Liver (tissue), 9 donors: ENCODE results near the gene FBXL13. TPM values are rescaled to one million over a fixed set of nuclear protein-coding genes. Genes with fewer than 3 reads are reported as not detected.

Source experiments
- DNase-seq: peaks from one replicate; pipeline ENCODE4 v3.0.0-alpha.2; 2017; ENCODE audit warnings: low spot score
- H3K27ac ChIP-seq, 2 donors: one replicate each; pipeline ENCODE4 v1.7.0; 2013; ENCODE audit warnings: inconsistent platforms in 2 of 2, low read length in 2 of 2, control low read depth in 1 of 2, low read depth in 1 of 2, mild to moderate bottlenecking in 1 of 2
- H3K27me3 ChIP-seq, 4 donors: one replicate each; pipeline versions ENCODE4 v1.6.1 to v1.7.0; 2013; ENCODE audit warnings: low read length in 3 of 4, inconsistent platforms in 1 of 4, mild to moderate bottlenecking in 1 of 4, moderate library complexity in 1 of 4; ENCODE audit not compliant: control insufficient read depth in 4 of 4, insufficient read depth in 4 of 4
- H3K36me3 ChIP-seq, 4 donors: one replicate each; pipeline versions ENCODE4 v1.6.1 to v1.7.0; 2013; ENCODE audit warnings: low read length in 3 of 4, mild to moderate bottlenecking in 3 of 4, low read depth in 1 of 4, moderate library complexity in 1 of 4; ENCODE audit not compliant: control insufficient read depth in 4 of 4, insufficient read depth in 3 of 4
- H3K4me1 ChIP-seq, 4 donors: one replicate each; pipeline versions ENCODE4 v1.6.1 to v1.7.0; 2013; ENCODE audit warnings: low read length in 3 of 4, mild to moderate bottlenecking in 3 of 4, moderate library complexity in 1 of 4; ENCODE audit not compliant: control insufficient read depth in 4 of 4, insufficient read depth in 4 of 4
- H3K4me3 ChIP-seq, 3 donors: one replicate each; pipeline versions ENCODE4 v1.6.1 to v1.7.0; 2013; ENCODE audit warnings: low read length in 3 of 3, control low read depth in 1 of 3, low read depth in 1 of 3, mild to moderate bottlenecking in 1 of 3
- H3K9ac ChIP-seq, 2 donors: one replicate each; pipeline ENCODE4 v1.7.0; 2013; ENCODE audit warnings: low read length in 2 of 2, mild to moderate bottlenecking in 2 of 2, moderate library complexity in 2 of 2, control low read depth in 1 of 2, low read depth in 1 of 2
- H3K9me3 ChIP-seq, 4 donors: one replicate each; pipeline versions ENCODE4 v1.6.1 to v1.7.0; 2013; ENCODE audit warnings: low read length in 3 of 4; ENCODE audit not compliant: control insufficient read depth in 4 of 4
- EGR1 ChIP-seq, 2 donors: IDR thresholded peaks; 2 replicates each; pipeline ENCODE4 v1.6.1; 2016 to 2018; ENCODE audit warnings: antibody characterized with exemption in 2 of 2, low read depth in 2 of 2
- FOXA2 ChIP-seq: IDR thresholded peaks from 2 replicates; pipeline ENCODE4 v1.6.1; 2016; ENCODE audit warnings: antibody characterized with exemption
- GABPA ChIP-seq, 2 donors: IDR thresholded peaks in 1 of 2; conservative IDR thresholded peaks in 1 of 2; 2 replicates each; pipeline ENCODE4 v1.6.1; 2016; ENCODE audit warnings: antibody characterized with exemption in 2 of 2, mild to moderate bottlenecking in 1 of 2, moderate library complexity in 1 of 2
- HNF4A ChIP-seq, 2 donors: conservative IDR thresholded peaks; 2 replicates each; pipeline ENCODE4 v1.6.1; 2016; ENCODE audit warnings: antibody characterized with exemption in 2 of 2, mild to moderate bottlenecking in 2 of 2
- HNF4G ChIP-seq: IDR thresholded peaks from 2 replicates; pipeline ENCODE4 v1.6.1; 2016; ENCODE audit warnings: antibody characterized with exemption
- JUND ChIP-seq, 2 donors: IDR thresholded peaks; 2 replicates each; pipeline ENCODE4 v1.6.1; 2016; ENCODE audit warnings: antibody characterized with exemption in 2 of 2
- NR2F2 ChIP-seq: IDR thresholded peaks from 2 replicates; pipeline ENCODE4 v1.6.1; 2016; ENCODE audit warnings: antibody characterized with exemption
- REST ChIP-seq: IDR thresholded peaks from 2 replicates; pipeline ENCODE4 v1.6.1; 2016; ENCODE audit warnings: antibody characterized with exemption, mild to moderate bottlenecking
- RXRA ChIP-seq, 2 donors: IDR thresholded peaks; 2 replicates each; pipeline ENCODE4 v1.6.1; 2017 to 2018; ENCODE audit warnings: antibody characterized with exemption in 2 of 2, mild to moderate bottlenecking in 1 of 2
- YY1 ChIP-seq: IDR thresholded peaks from 2 replicates; pipeline ENCODE4 v1.6.1; 2016; ENCODE audit warnings: antibody characterized with exemption, mild to moderate bottlenecking
- WGBS: extraction: QIAGEN DNeasy Blood & Tissue Kit; methylation state at CpG from one replicate; pipeline ENCODE4 v1.1.7; 2013; 5-methylcytosine and 5-hydroxymethylcytosine counted together
- polyA plus RNA-seq, 2 donors: library from polyadenylated mRNA; stranded (reverse) in 1 of 2; unstranded in 1 of 2; fragments of 200-250 nt in 1 of 2; fragments of >200 nt in 1 of 2; fragmentation: Nextera tagmentation in 1 of 2; extraction: Ambion mirVana in 1 of 2; gene quantifications; one replicate each; pipeline versions ENCODE4 v1.2.1 to v1.2.3, GENCODE V29; 2013 to 2015
- total RNA-seq, 2 donors: library from RNA; depleted of rRNA; stranded (reverse); fragments of >200 nt; gene quantifications; one replicate each; pipeline ENCODE4 v1.2.3, GENCODE V29; 2014
- TF ChIP-seq, protein P1 (sequence below): IDR thresholded peaks from 2 replicates; pipeline ENCODE4 v1.6.1; 2016; ENCODE audit warnings: antibody characterized with exemption
- TF ChIP-seq, protein P2 (sequence below): IDR thresholded peaks from 2 replicates; pipeline ENCODE4 v1.6.1; 2016; ENCODE audit warnings: antibody characterized with exemption
- donor health status: healthy.
- donor health status: healthy.
- donor health status: healthy.
- donor health status: healthy.
- donor health status: healthy.

Gene FBXL13
- total and polyA plus RNA-seq, 4 donors, result 0.03 to 0.75 (median 0.70) TPM; not detected in 1

GRCh38 chr7:102875700-102876295 lies 198.8 kb downstream of the FBXL13 start (continued):
- TF ChIP-seq, protein P1, sequence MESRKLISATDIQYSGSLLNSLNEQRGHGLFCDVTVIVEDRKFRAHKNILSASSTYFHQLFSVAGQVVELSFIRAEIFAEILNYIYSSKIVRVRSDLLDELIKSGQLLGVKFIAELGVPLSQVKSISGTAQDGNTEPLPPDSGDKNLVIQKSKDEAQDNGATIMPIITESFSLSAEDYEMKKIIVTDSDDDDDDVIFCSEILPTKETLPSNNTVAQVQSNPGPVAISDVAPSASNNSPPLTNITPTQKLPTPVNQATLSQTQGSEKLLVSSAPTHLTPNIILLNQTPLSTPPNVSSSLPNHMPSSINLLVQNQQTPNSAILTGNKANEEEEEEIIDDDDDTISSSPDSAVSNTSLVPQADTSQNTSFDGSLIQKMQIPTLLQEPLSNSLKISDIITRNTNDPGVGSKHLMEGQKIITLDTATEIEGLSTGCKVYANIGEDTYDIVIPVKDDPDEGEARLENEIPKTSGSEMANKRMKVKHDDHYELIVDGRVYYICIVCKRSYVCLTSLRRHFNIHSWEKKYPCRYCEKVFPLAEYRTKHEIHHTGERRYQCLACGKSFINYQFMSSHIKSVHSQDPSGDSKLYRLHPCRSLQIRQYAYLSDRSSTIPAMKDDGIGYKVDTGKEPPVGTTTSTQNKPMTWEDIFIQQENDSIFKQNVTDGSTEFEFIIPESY, result no peak
- no peak for TF ChIP-seq NR2F2
- TF ChIP-seq, protein P2, sequence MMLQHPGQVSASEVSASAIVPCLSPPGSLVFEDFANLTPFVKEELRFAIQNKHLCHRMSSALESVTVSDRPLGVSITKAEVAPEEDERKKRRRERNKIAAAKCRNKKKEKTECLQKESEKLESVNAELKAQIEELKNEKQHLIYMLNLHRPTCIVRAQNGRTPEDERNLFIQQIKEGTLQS, result no peak

DNA sequence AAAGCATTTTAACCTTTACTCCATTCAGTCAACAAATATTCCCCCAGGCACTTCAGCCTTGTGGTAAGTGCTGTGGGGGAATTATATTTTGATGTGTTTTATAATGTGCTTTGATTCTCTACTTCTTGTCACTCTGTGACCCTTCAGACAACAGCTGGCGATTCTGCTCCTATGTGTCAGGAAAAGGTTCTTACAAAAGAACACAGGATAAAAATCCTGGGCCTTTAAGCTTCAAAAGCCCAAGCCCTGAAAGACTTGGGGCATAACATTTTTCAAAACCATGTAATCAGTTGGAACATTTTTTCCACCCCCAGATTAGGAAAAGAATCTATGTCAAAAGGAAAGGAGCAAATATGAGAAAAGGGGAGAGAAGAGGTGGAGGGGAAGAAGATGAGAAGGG lies 199.6 kb downstream of the FBXL13 start:
- H3K9me3 ChIP-seq, result no peaks in the 10 kb centered on the region
- no peaks in the 10 kb centered on the region for H3K4me1 ChIP-seq
- no peak overlapping the region for H3K4me3 ChIP-seq
- H3K9ac ChIP-seq, result no peak overlapping the region
- no peak overlapping the region for H3K27ac ChIP-seq
- DNase-seq, result no peak
- TF ChIP-seq, protein P1, result no peak
- no peak for TF ChIP-seq REST
- no peak for TF ChIP-seq HNF4A (conservative IDR thresholded peaks at IDR 0.05)
- TF ChIP-seq HNF4G, result no peak
- TF ChIP-seq, protein P2, result no peak
- no peak for TF ChIP-seq NR2F2
- no peaks in the 10 kb centered on the region for H3K27me3 ChIP-seq
- 97% methylated on average over 1 of the region's 1 CpG for WGBS
- no peaks in the 10 kb centered on the region for H3K36me3 ChIP-seq

GRCh38 chr7:102874166-102874829 lies 200.3 kb downstream of the FBXL13 start:
- H3K9me3 ChIP-seq, result no peaks in the 10 kb centered on the region
- no peaks in the 10 kb centered on the region for H3K27me3 ChIP-seq
- H3K9ac ChIP-seq, result no peak overlapping the region
- no peak overlapping the region for H3K4me3 ChIP-seq
- WGBS, result 82% methylated on average over 5 of the region's 5 CpGs
- no peak overlapping the region for H3K27ac ChIP-seq
- no peaks in the 10 kb centered on the region for H3K4me1 ChIP-seq
- no peaks in the 10 kb centered on the region for H3K36me3 ChIP-seq
- DNase-seq, result no peak
- TF ChIP-seq RXRA (IDR thresholded peaks at IDR 0.05) (no peak), HNF4A (conservative IDR thresholded peaks at IDR 0.05) (no peak), GABPA (IDR thresholded peaks at IDR 0.05 in 1 of 2, conservative IDR thresholded peaks at IDR 0.05 in 1 of 2) (no peak), EGR1 (IDR thresholded peaks at IDR 0.05; ENCODE audit: low read depth in 2 of 2) (no peak), REST (no peak), YY1 (no peak), JUND (IDR thresholded peaks at IDR 0.05) (no peak), FOXA2 (no peak)
- TF ChIP-seq, protein P1, result no peak
- TF ChIP-seq, protein P2, result no peak
